IPS DF 19.7 (cell line): ENCODE results near the gene SYNPO2.
"Not testable (repeated sequence)": the region's sequence is repeated elsewhere in the genome, so short reads cannot be mapped to it uniquely, and the experiment has no call there.

ENCODE experiments used
- DNase-seq: peaks from one replicate; pipeline ENCODE4 v3.0.0-alpha.2; 2013; ENCODE audit warnings: low read depth, low spot score

SYNPO2 gene

GRCh38 chr4:118975449-118976192 is 87.0 kb downstream of the SYNPO2 start:
- DNase-seq: no peak

GRCh38 chr4:118976193-118976560 is 87.5 kb downstream of the SYNPO2 start:
- DNase-seq: not testable (repeated sequence)

GRCh38 chr4:118977100-118977499 is 88.4 kb downstream of the SYNPO2 start:
- DNase-seq: not testable (repeated sequence)

- no peak for DNase-seq
These were observed 91.1 kb downstream of the SYNPO2 start for GRCh38 chr4:118979712-118980111.

GRCh38 chr4:118981171-118981838 is 92.7 kb downstream of the SYNPO2 start:
- DNase-seq: no peak

- no peak for DNase-seq
These were observed 93.3 kb downstream of the SYNPO2 start for GRCh38 chr4:118981839-118982381.

GRCh38 chr4:118983293-118983692 is 94.6 kb downstream of the SYNPO2 start:
- DNase-seq: no peak

GRCh38 chr4:118983831-118984230 is 95.2 kb downstream of the SYNPO2 start:
- no peak for DNase-seq

- no peak for DNase-seq
These were observed 96.7 kb downstream of the SYNPO2 start for GRCh38 chr4:118985170-118986000.

GRCh38 chr4:118987959-118988634 is 99.4 kb downstream of the SYNPO2 start:
- DNase-seq: no peak

GRCh38 chr4:118988635-118988972 is 100.0 kb downstream of the SYNPO2 start:
- no peak for DNase-seq

- no peak for DNase-seq
These were observed 100.7 kb downstream of the SYNPO2 start for GRCh38 chr4:118989098-118990080.

- DNase-seq: no peak
These were observed 103.0 kb downstream of the SYNPO2 start for GRCh38 chr4:118991686-118992085.

GRCh38 chr4:118992149-118992548 is 103.5 kb downstream of the SYNPO2 start:
- no peak for DNase-seq

- DNase-seq: no peak
These were observed 104.7 kb downstream of the SYNPO2 start for GRCh38 chr4:118993333-118993732.

GRCh38 chr4:118994030-118994429 is 105.4 kb downstream of the SYNPO2 start:
- DNase-seq: no peak

- no peak for DNase-seq
These were observed 107.2 kb downstream of the SYNPO2 start for GRCh38 chr4:118995693-118996391.

GRCh38 chr4:118997601-118998000 is 108.9 kb downstream of the SYNPO2 start:
- DNase-seq: no peak

- no peak for DNase-seq
These were observed 111.3 kb downstream of the SYNPO2 start for GRCh38 chr4:118999919-119000318.

- no peak for DNase-seq
These were observed 111.7 kb downstream of the SYNPO2 start for GRCh38 chr4:119000400-119000799.
